ENCODE measurements around the gene TEF. TPM values are rescaled to one million over a fixed set of nuclear protein-coding genes. Genes with fewer than 3 reads are reported as not detected.
"Not testable (repeated sequence)": the region's sequence is repeated elsewhere in the genome, so short reads cannot be mapped to it uniquely, and the experiment has no call there.

The TEF gene
- total RNA-seq, 1 donor from 2014 or later, result 11.4 TPM

GRCh38 chr22:41431656-41432055 is 49.9 kb downstream of the TEF start:
- H3K27me3 Mint-ChIP-seq, result no peaks in the 10 kb centered on the region
- H3K4me3 Mint-ChIP-seq (ENCODE audit: low read depth), result no peak overlapping the region
- H3K4me1 Mint-ChIP-seq (ENCODE audit: low read depth), result no peaks in the 10 kb centered on the region
- no peaks in the 10 kb centered on the region for H3K9me3 Mint-ChIP-seq (ENCODE audit: low read depth)
- H3K36me3 Mint-ChIP-seq (ENCODE audit: insufficient read depth), result peaks cover 25% of the 10 kb centered on the region
- TF ChIP-seq CTCF (IDR thresholded peaks at IDR 0.05; ENCODE audit: unreplicated experiment), result no peak
- peak overlapping the region; percentile 65 for H3K27ac Mint-ChIP-seq
- no peak for DNase-seq (ENCODE audit: low spot score, unreplicated experiment)

DNA sequence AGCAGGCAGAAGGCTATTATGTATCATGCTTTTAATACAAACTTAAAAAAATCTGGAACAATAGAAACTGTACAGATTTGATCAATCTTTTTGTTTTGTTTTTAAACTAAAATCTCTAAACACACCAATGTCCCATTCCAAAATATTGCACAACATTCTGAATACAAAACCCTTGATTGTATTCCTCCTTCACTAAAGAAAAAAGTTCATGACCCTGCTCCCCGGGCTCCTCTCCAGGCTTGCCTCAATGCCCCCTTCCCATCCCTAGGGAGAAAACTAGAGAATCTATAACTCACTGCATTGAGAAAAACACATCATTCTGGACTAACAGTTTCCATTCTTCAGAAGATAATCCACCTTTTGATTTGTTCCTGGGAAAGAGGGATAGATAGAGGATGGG is 51.7 kb downstream of the TEF start:
- DNase-seq (ENCODE audit: low spot score, unreplicated experiment); H3K4me1 Mint-ChIP-seq (ENCODE audit: low read depth); H3K9me3 Mint-ChIP-seq (ENCODE audit: low read depth); H3K4me3 Mint-ChIP-seq (ENCODE audit: low read depth); H3K27me3 Mint-ChIP-seq: not testable (repeated sequence)
- peaks cover 27% of the 10 kb centered on the region for H3K36me3 Mint-ChIP-seq (ENCODE audit: insufficient read depth)
- H3K27ac Mint-ChIP-seq, result peak overlapping the region; percentile 67

GRCh38 chr22:41434361-41435003 is 52.7 kb downstream of the TEF start:
- DNase-seq (ENCODE audit: low spot score, unreplicated experiment); H3K4me3 Mint-ChIP-seq (ENCODE audit: low read depth); H3K4me1 Mint-ChIP-seq (ENCODE audit: low read depth); H3K9me3 Mint-ChIP-seq (ENCODE audit: low read depth); H3K27me3 Mint-ChIP-seq: not testable (repeated sequence)
- H3K36me3 Mint-ChIP-seq (ENCODE audit: insufficient read depth), result peaks cover 27% of the 10 kb centered on the region
- peak overlapping the region; percentile 80 for H3K27ac Mint-ChIP-seq

- Mint-ChIP-seq H3K9me3 (ENCODE audit: low read depth) (no peaks in the 10 kb centered on the region), H3K4me3 (ENCODE audit: low read depth) (no peak overlapping the region), H3K36me3 (ENCODE audit: insufficient read depth) (peaks cover 27% of the 10 kb centered on the region), H3K27me3 (no peaks in the 10 kb centered on the region), H3K4me1 (ENCODE audit: low read depth) (no peaks in the 10 kb centered on the region), H3K27ac (no peak overlapping the region)
- TF ChIP-seq CTCF (IDR thresholded peaks at IDR 0.05; ENCODE audit: unreplicated experiment), result no peak
- no peak for DNase-seq (ENCODE audit: low spot score, unreplicated experiment)
Observed at GRCh38 chr22:41435560-41435959, 53.8 kb downstream of the TEF start.

DNA sequence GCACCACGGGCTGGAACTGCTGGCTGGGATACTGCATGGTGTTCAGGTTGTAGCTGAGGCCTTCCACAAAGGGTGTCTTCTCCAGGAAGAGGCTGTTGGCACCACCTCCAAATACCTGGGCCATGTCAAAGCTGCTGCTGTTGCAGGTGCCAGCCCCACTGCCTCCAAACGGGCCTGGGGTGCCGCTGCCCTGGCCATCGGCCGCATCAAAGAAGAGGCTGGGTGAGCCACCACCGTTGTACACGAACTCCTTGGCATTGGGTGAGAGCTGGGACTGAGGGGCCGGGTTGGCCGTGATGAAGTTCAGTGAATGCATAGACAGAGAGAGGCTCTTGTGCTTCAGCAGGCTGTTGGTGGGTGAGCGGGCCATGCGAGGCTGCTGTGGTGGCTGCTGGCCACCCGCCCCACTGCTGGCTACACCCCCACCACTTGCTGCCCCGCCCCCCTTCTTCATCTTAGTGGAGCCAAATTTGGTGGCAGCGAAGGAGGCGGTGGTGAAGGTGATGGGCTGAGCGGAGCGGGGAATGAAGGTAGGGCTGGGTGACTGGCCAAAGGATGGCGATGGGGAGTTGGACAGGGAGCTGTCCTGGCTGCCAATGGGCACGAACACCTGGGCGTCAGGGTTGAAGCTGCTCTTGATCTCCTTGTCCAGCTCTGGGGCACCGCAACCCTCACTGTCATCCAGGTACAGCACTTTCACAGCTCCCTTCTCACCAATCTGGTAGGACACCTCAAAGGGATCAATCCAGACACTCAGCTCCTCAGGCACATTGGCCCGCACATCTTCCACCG is 54.8 kb downstream of the TEF start:
- no peaks in the 10 kb centered on the region for H3K4me1 Mint-ChIP-seq (ENCODE audit: low read depth)
- H3K36me3 Mint-ChIP-seq (ENCODE audit: insufficient read depth), result peaks cover 23% of the 10 kb centered on the region
- H3K27me3 Mint-ChIP-seq, result no peaks in the 10 kb centered on the region
- TF ChIP-seq CTCF (IDR thresholded peaks at IDR 0.05; ENCODE audit: unreplicated experiment), result no peak
- H3K27ac Mint-ChIP-seq, result no peak overlapping the region
- DNase-seq (ENCODE audit: low spot score, unreplicated experiment), result no peak
- no peak overlapping the region for H3K4me3 Mint-ChIP-seq (ENCODE audit: low read depth)
- H3K9me3 Mint-ChIP-seq (ENCODE audit: low read depth), result no peaks in the 10 kb centered on the region

DNA sequence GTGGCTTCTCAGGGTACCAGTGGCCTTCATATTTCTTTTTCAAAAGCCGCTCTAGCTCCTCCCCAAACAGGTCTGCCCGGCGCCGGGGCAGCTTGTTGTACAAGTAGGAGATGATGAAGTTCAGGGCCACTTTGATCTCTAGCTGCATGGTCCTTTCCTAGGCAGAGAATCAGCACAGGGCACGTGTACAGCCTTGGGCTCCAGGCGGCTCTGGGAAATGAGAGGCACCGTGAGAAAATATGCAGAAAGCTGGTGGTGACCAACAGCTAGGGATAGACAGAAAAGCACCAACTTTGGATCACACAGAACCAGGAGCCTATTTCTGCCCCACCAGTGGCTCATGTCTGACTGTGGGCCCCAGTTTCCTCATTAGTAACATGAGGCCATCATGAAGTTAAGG is 55.5 kb downstream of the TEF start:
- TF ChIP-seq CTCF (IDR thresholded peaks at IDR 0.05; ENCODE audit: unreplicated experiment), result no peak
- Mint-ChIP-seq H3K4me1 (ENCODE audit: low read depth) (peaks cover under 1% of the 10 kb centered on the region), H3K27ac (no peak overlapping the region), H3K4me3 (ENCODE audit: low read depth) (no peak overlapping the region), H3K9me3 (ENCODE audit: low read depth) (no peaks in the 10 kb centered on the region), H3K27me3 (no peaks in the 10 kb centered on the region), H3K36me3 (ENCODE audit: insufficient read depth) (peaks cover 23% of the 10 kb centered on the region)
- DNase-seq (ENCODE audit: low spot score, unreplicated experiment), result no peak

GRCh38 chr22:41440511-41440910 is 58.8 kb downstream of the TEF start:
- peaks cover 19% of the 10 kb centered on the region for H3K36me3 Mint-ChIP-seq (ENCODE audit: insufficient read depth)
- H3K27me3 Mint-ChIP-seq; H3K4me3 Mint-ChIP-seq (ENCODE audit: low read depth); H3K27ac Mint-ChIP-seq; DNase-seq (ENCODE audit: low spot score, unreplicated experiment); H3K9me3 Mint-ChIP-seq (ENCODE audit: low read depth): not testable (repeated sequence)
- peaks cover 11% of the 10 kb centered on the region for H3K4me1 Mint-ChIP-seq (ENCODE audit: low read depth)
